Ramos (cell line): ENCODE data around the gene SLAMF1.
"Not testable (repeated sequence)": the region's sequence is repeated elsewhere in the genome, so short reads cannot be mapped to it uniquely, and the experiment has no call there.

Source experiments
- in situ Hi-C: fragments of 300-500 bp; cut with MboI; formaldehyde crosslinking; loops from one replicate; pipeline ENCODE4 v1.14.3; 2022; ENCODE audit warnings: low sequenced_read_pairs; ENCODE audit not compliant: unreplicated experiment

SLAMF1 gene

GRCh38 chr1:160641323-160642280, 5.2 kb downstream of the SLAMF1 start:
- in situ Hi-C loops = no loop called here

GRCh38 chr1:160640359-160641123, 6.3 kb downstream of the SLAMF1 start:
- in situ Hi-C loops = no loop called here

GRCh38 chr1:160639652-160640051, 7.2 kb downstream of the SLAMF1 start:
- in situ Hi-C loops = no loop called here

GRCh38 chr1:160638926-160639325, 7.9 kb downstream of the SLAMF1 start:
- in situ Hi-C loops = no loop called here

GRCh38 chr1:160638540-160638857, 8.3 kb downstream of the SLAMF1 start:
- in situ Hi-C loops = no loop called here

GRCh38 chr1:160637821-160638539, 8.9 kb downstream of the SLAMF1 start:
- in situ Hi-C loops = no loop called here

- in situ Hi-C loops = no loop called here
These were observed 9.8 kb downstream of the SLAMF1 start for GRCh38 chr1:160637065-160637464.

GRCh38 chr1:160636547-160636946, 10.3 kb downstream of the SLAMF1 start:
- in situ Hi-C loops = no loop called here

GRCh38 chr1:160636076-160636475, 10.8 kb downstream of the SLAMF1 start:
- in situ Hi-C loops = no loop called here

GRCh38 chr1:160634543-160635491, 12.0 kb downstream of the SLAMF1 start:
- in situ Hi-C loops = no loop called here

- in situ Hi-C loops = no loop called here
These were observed 13.4 kb downstream of the SLAMF1 start for GRCh38 chr1:160633330-160633903.

- in situ Hi-C loops = no loop called here
These were observed 14.7 kb downstream of the SLAMF1 start for GRCh38 chr1:160631983-160632625.

- in situ Hi-C loops = no loop called here
These were observed 16.1 kb downstream of the SLAMF1 start for GRCh38 chr1:160630523-160631451.

GRCh38 chr1:160629286-160630210, 17.3 kb downstream of the SLAMF1 start:
- in situ Hi-C loops = no loop called here

- in situ Hi-C loops = no loop called here
These were observed 18.0 kb downstream of the SLAMF1 start for GRCh38 chr1:160628799-160629263.

GRCh38 chr1:160627677-160628289, 19.1 kb downstream of the SLAMF1 start:
- in situ Hi-C loops = not testable (repeated sequence)
